B cell (primary cell): ENCODE data around the gene MICOS13. TPM values are rescaled to one million over a fixed set of nuclear protein-coding genes. Genes with fewer than 3 reads are reported as not detected.

ENCODE experiments used
- ATAC-seq: fragments of 200-7000 bp; cut with Tn5 transposase; one replicate; pipeline ENCODE4 v1.10.0; 2021; ENCODE audit warnings: low read depth, mild to moderate bottlenecking, moderate number of reproducible peaks, moderate library complexity
- CTCF ChIA-PET: fragments of 350-600 bp; sonication (Branson Sonifier 250); formaldehyde crosslinking; loops from one replicate; lab custom pipeline; 2021; ENCODE audit warnings: antibody characterized with exemption, inconsistent platforms; lab: Charles Lee
- POLR2A ChIA-PET: fragments of 350-600 bp; sonication (Branson Sonifier 250); formaldehyde crosslinking; loops from one replicate; lab custom pipeline; 2021; ENCODE audit warnings: antibody characterized with exemption; lab: Charles Lee
- DNase-seq: peaks from one replicate; pipeline ENCODE4 v3.0.0; 2013
- H2AFZ ChIP-seq: 2 replicates; pipeline ENCODE4 v1.6.1; 2012; ENCODE audit warnings: mild to moderate bottlenecking, low read depth, low read length; ENCODE audit not compliant: insufficient read depth, poor library complexity, severe bottlenecking
- H3K27ac ChIP-seq, 2 donors: 1 replicate in 1 of 2; 2 replicates in 1 of 2; pipeline ENCODE4 v1.5.1; 2012 to 2013; ENCODE audit warnings: low read length in 2 of 2, mild to moderate bottlenecking in 2 of 2, moderate library complexity in 1 of 2
- H3K27me3 ChIP-seq, 4 experiments: fragments of 200-600 bp in 1 of 4; sonication (generic) in 1 of 4; replicated peaks in 1 of 4; 1 replicate in 2 of 4; 2 replicates in 2 of 4; pipeline versions ENCODE4 v1.6.1 to v1.7.0; 2013 to 2016; ENCODE audit warnings: low read length in 3 of 4, mild to moderate bottlenecking in 2 of 4, mixed read lengths in 1 of 4, moderate library complexity in 1 of 4; ENCODE audit not compliant: insufficient read depth in 4 of 4, control insufficient read depth in 3 of 4; ENCODE audit errors: control extremely low read depth in 1 of 4
- H3K36me3 ChIP-seq, 2 experiments: replicated peaks in 1 of 2; 1 replicate in 1 of 2; 2 replicates in 1 of 2; pipeline versions ENCODE4 v1.6.1 to v1.7.1; 2013; ENCODE audit warnings: low read length in 1 of 2; ENCODE audit not compliant: insufficient read depth in 2 of 2, control insufficient read depth in 1 of 2; ENCODE audit errors: control extremely low read depth in 1 of 2, extremely low read depth in 1 of 2
- H3K4me1 ChIP-seq, 2 donors: fragments of 200-600 bp in 1 of 2; sonication (generic) in 1 of 2; 1 replicate in 1 of 2; 2 replicates in 1 of 2; pipeline versions ENCODE4 v1.5.1 to v1.6.1; 2013 to 2017; ENCODE audit warnings: low read length in 2 of 2; ENCODE audit not compliant: control insufficient read depth in 2 of 2, insufficient read depth in 2 of 2
- H3K4me2 ChIP-seq: replicated peaks from 2 replicates; pipeline ENCODE3; 2012; ENCODE audit warnings: mild to moderate bottlenecking, low read depth, low read length; ENCODE audit not compliant: poor library complexity, severe bottlenecking
- H3K4me3 ChIP-seq, 5 experiments: fragments of 200-600 bp in 1 of 5; sonication (generic) in 1 of 5; 1 replicate in 3 of 5; 2 replicates in 2 of 5; pipeline versions ENCODE4 v1.5.1 to v1.7.0; 2011 to 2016; ENCODE audit warnings: low read length in 4 of 5, mild to moderate bottlenecking in 4 of 5, low read depth in 2 of 5, control low read depth in 1 of 5, moderate library complexity in 1 of 5; ENCODE audit not compliant: insufficient read depth in 1 of 5; ENCODE audit errors: control extremely low read depth in 1 of 5, extremely low read depth in 1 of 5
- H3K79me2 ChIP-seq: fragments of 200-600 bp; sonication (generic); one replicate; pipeline ENCODE4 v1.6.0; 2016; ENCODE audit warnings: low read length; ENCODE audit not compliant: control insufficient read depth, insufficient read depth
- H3K9ac ChIP-seq: fragments of 200-600 bp; sonication (generic); 2 replicates; pipeline ENCODE4 v1.6.1; 2017; ENCODE audit warnings: mild to moderate bottlenecking, low read length, moderate library complexity
- H3K9me3 ChIP-seq, 3 donors: one replicate each; pipeline versions ENCODE4 v1.6.1 to v1.7.1; 2013; ENCODE audit warnings: low read length in 2 of 3; ENCODE audit not compliant: control insufficient read depth in 2 of 3, insufficient read depth in 1 of 3; ENCODE audit errors: control extremely low read depth in 1 of 3
- H4K20me1 ChIP-seq: 2 replicates; pipeline ENCODE4 v1.6.0; 2012; ENCODE audit warnings: mild to moderate bottlenecking, low read length; ENCODE audit not compliant: insufficient read depth, control insufficient read depth, poor library complexity, severe bottlenecking
- H3K27ac Mint-ChIP-seq: one replicate; pipeline ENCODE4 v1.8.0; 2021; ENCODE audit warnings: mixed read lengths
- H3K27me3 Mint-ChIP-seq: one replicate; pipeline ENCODE4 v1.8.0; 2021; ENCODE audit warnings: mixed read lengths
- H3K4me1 Mint-ChIP-seq: one replicate; pipeline ENCODE4 v1.8.0; 2021; ENCODE audit warnings: mixed read lengths
- H3K4me3 Mint-ChIP-seq: one replicate; pipeline ENCODE4 v1.8.0; 2021; ENCODE audit warnings: mixed read lengths
- H3K9me3 Mint-ChIP-seq: one replicate; pipeline ENCODE4 v1.8.0; 2022; ENCODE audit warnings: mixed read lengths; ENCODE audit not compliant: insufficient read depth
- CTCF ChIP-seq: fragments of 200-600 bp; IDR thresholded peaks from one replicate; pipeline ENCODE4 v1.8.0; 2022; ENCODE audit warnings: antibody characterized with exemption, mild to moderate bottlenecking
- EZH2 ChIP-seq: IDR thresholded peaks from 2 replicates; pipeline ENCODE4 v1.6.1; 2012; ENCODE audit warnings: borderline replicate concordance, low read depth, mild to moderate bottlenecking, moderate library complexity, low read length; ENCODE audit not compliant: insufficient read depth, poor library complexity, severe bottlenecking
- WGBS: methylation state at CpG from one replicate; pipeline ENCODE4 v1.1.5; 2013; ENCODE audit warnings: missing lambda C conversion rate; ENCODE audit not compliant: insufficient coverage; 5-methylcytosine and 5-hydroxymethylcytosine counted together
- intact Hi-C: fragments of 100-400 bp; cut with micrococcal nuclease; formaldehyde crosslinking; loops from one replicate; pipeline ENCODE4 v1.10.0; 2022
- polyA plus RNA-seq: library from polyadenylated mRNA; depleted of rRNA; stranded (reverse); fragments of >200 nt; gene quantifications from 2 replicates; pipeline ENCODE4 v1.2.3, GENCODE V29; 2012
- total RNA-seq, 2 donors: library from RNA; stranded (reverse); fragments of 120-200 nt in 1 of 2; gene quantifications; 1 replicate in 1 of 2; 2 replicates in 1 of 2; pipeline versions ENCODE4 v1.2.3 to v1.2.4, GENCODE V29; 2013 to 2022

MICOS13 gene
- total and polyA plus RNA-seq, 2 donors (not counting 1 experiment from before 2014, with no cell fraction given): 30.8 to 41.9 TPM

GRCh38 chr19:5673752-5674151 is 6.6 kb downstream of the MICOS13 start:
- WGBS: 100% methylated on average over 1 of the region's 1 CpG

More at GRCh38 chr19:5673752-5674151, 6.6 kb downstream of the MICOS13 start:
- Histone ChIP-seq H3K9ac (no peak overlapping the region), H3K36me3 (peaks cover 0 to 10% of the 10 kb centered on the region in 2 experiments), H3K4me3 (no peak overlapping the region), H3K4me1 (no peaks in the 10 kb centered on the region), H3K27me3 (no peaks in the 10 kb centered on the region), H3K9me3 (no peaks in the 10 kb centered on the region), H3K79me2 (no peaks in the 10 kb centered on the region), H4K20me1 (no peaks in the 10 kb centered on the region), H3K4me2 (no peak overlapping the region), H3K27ac (no peak overlapping the region), H2AFZ (no peak overlapping the region)
- no peak for DNase-seq
- no peaks in the 10 kb centered on the region for H3K4me1 Mint-ChIP-seq
- no peaks in the 10 kb centered on the region for H3K9me3 Mint-ChIP-seq
- ATAC-seq: no peak
- no peaks in the 10 kb centered on the region for H3K27me3 Mint-ChIP-seq
- intact Hi-C loops: no loop called here
- ChIA-PET CTCF (no interaction called here), POLR2A (no interaction called here)
- no peak overlapping the region for H3K27ac Mint-ChIP-seq
- no peak overlapping the region for H3K4me3 Mint-ChIP-seq
- no peak for TF ChIP-seq CTCF
- TF ChIP-seq EZH2: no peak
